GM18870 (cell line): ENCODE measurements around the gene SDCBP2.
"Not testable (repeated sequence)": the region's sequence is repeated elsewhere in the genome, so short reads cannot be mapped to it uniquely, and the experiment has no call there.

ENCODE experiments used
- ATAC-seq: cut with Tn5 transposase; IDR thresholded peaks from one replicate; pipeline ENCODE4 v1.9.1; 2021; ENCODE audit warnings: moderate library complexity; ENCODE audit not compliant: unreplicated experiment

SDCBP2 gene

DNA sequence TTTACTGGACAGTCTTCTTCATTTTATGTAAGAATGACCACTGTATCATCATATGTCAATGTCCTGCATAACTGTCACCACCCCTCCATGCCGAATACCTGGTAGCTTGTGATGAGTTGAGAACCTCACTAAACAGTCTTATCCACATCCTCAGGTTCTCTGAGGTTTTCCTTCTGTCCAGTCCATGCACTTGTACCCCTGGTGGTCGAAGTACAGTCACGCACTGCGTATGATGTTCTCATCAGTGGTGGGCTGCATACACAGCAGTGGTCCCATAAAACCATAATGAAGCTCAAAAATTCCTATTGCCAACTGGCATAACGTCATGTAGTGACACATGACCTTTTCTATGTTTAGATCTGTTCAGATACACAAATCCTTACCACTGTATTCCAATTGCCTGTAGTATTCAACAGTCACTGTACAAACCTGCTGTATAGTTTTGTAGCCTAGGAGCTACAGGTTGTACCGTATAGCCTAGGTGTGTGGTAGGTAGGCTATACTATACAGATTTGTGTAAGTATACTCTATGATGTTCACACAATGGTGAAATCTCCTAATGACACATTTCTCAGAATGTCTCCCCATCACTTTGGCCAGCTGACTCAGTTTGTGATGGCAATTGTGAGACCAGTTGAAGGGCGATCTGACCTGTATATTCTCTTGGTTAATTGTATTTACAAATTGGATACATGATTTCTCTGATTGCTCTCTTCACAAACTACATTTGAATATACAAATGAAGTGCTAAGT is 31.3 kb upstream of the SDCBP2 start:
- no peak for ATAC-seq

DNA sequence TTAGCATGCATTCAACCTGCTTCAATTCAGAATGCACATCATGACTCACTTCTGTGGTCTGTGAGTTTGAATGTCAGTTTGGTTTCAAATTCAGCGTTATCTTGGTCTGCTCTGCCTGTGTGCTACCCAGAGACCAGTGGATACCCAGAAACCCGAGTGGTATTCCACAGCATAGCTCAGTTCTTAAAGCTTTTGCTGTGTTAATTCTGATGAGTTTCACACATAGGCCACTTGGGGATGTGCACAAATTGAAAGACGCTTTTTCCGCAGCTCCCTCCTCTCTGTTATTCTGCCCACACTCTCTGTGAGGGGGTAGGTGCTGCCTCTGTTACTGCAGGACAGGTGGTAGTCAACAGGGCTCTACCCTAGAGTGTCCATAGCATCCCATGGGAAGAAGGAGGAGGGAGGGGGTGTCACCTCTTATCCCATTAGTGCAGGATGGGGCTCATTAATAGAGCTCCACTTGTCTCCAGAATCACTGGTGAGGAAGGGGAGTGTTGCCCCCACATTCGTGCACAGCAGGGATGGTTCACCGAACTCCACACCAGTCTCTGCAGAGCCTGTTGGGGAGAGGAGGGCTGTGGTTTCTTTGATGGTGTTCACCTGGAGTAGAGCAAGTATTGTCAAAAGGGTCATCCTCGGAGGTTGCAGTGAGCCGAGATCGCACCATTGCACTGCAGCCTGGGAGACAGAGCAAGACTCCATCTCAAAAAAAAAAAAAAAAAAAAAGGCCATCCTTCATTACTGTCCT is 29.2 kb upstream of the SDCBP2 start:
- ATAC-seq, result no peak

DNA sequence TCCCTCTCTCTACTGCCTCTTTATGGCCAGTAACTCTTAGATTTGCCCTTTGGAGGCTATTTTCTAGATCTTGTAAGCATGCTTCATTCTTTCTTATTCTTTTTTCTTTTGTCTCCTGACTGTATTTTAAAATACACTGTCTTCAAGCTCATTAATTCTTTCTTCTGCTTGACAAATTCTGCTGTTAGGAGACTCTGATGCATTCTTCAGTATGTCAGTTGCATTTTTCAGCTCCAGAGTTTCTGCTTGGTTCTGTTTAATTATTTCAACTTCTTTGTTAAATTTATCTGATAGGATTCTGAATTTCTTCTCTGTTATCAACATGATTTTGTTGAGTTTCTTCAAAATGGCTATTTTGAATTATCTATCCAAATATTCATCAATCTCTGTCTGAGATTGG is 25.0 kb upstream of the SDCBP2 start:
- no peak for ATAC-seq

- no peak for ATAC-seq
Measured at GRCh38 chr20:1346315-1346969, 17.5 kb upstream of the SDCBP2 start.

DNA sequence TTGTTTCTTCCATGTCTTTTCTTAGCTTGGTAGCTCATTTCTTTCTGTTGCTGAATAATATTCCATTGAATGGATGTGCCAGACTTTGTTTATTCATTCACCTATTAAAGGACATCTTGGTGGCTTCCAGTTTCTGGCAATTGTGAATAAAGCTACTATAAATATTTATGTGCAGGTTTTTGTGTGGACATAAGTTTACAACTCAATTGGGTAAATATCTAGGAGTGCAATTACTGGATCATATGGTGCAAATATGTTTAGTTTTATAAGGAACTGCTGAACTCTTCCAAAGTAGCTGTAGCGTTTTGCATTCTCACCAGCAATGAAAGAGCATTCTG is 16.8 kb upstream of the SDCBP2 start:
- ATAC-seq, result no peak

- no peak for ATAC-seq
Measured at GRCh38 chr20:1345030-1345755, 16.3 kb upstream of the SDCBP2 start.

DNA sequence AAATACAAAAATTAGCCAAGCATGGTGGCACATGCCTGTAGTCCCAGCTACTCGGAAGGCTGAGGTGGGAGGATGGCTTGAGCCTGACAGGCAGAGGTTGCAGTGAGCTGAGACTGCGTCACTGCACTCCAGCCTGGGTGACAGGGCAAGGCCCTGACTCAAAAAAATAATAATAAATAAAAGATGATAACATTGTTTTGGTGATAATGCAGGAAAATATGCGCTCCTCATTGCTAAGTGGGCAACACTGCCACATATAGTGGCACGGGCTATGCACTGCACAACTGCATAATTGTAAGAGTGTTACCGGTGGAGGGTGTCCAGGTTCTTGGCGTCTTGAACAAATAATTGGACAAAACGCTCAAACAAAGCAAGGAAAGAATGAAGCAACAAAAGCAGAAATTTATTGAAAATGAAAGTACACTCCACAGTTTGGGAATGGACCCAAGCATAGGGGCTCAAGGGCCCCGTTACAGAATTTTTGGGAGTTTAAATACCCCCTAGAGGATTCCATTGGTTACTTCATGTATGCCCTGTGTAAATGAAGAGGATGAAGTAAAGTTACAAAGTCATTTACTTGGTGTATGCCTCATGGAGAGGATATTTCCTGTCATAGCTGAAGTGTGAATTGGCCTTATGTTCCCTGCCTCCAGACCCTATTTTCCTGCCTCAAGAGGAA is 14.6 kb upstream of the SDCBP2 start:
- not testable (repeated sequence) for ATAC-seq

DNA sequence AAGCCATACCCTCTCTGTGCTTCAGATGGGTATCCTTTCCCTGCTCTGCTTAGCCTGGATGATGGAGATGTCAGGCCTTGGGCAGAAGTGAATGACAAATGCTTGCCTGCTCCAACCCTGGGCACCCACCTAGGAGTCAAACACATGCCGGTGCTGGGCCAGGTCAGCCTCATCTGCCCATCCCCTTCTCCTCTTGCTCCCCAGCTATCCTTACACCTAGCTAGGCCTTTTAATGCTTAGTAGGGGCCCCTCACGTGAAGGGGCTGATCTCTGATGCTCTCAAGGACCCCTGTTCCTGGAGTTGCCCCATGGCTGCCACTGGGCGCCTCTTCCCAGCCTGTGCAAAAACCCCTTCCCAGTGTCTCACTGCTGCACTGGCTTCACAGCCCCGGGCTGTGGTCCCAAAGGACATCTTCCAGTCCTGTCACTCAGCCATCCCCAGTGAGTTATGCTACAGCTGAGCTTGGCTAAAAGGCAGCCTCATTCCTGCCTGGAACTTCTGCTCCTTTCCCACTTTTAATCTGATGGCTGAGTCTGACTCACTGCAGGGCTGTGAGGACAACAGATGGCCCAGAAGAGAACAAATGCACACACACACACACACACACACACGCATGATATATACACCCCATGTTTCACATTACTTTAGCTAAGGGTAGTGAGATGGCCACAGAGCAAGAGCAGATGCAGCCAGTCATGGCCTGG is 12.8 kb upstream of the SDCBP2 start:
- no peak for ATAC-seq

DNA sequence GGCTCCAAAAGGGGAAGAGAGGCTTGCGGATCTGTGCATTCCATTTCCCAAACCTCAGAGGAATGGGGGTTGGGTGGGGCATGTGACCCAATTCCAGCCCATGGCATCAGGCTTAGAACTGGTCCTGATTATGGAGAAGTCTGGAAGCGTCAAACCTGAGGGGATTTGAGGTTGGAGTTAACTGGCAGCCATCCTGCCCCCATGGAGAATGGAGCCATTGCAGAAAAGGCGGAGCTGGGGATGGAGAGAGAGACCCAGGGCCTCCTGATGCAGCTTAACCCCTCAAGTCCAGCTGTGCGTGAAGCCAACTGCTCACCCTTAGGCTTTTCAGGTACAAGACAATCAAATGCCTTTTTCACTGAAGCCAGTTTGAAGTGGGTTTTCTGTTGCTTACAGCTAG is 9.9 kb upstream of the SDCBP2 start:
- no peak for ATAC-seq

DNA sequence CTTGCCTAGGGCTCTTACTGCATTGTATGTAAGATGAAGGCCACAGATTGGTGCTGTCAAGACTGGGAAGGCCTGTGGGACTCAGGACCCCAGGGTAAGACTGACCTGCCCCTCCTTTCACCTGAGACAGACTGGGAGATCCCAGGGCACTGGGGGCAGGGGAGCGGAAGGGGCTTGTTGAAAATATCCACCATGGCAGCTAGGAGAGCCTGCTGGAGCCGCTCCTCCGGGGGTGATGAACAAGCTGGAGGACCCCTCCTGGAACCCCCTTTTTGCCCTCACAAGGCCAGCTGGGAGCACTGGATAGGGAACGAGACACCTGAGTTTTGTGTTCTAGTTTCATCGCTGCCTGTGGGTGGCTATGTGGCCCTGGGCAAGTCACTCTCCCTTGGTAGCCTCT is 9.2 kb upstream of the SDCBP2 start:
- no peak for ATAC-seq

DNA sequence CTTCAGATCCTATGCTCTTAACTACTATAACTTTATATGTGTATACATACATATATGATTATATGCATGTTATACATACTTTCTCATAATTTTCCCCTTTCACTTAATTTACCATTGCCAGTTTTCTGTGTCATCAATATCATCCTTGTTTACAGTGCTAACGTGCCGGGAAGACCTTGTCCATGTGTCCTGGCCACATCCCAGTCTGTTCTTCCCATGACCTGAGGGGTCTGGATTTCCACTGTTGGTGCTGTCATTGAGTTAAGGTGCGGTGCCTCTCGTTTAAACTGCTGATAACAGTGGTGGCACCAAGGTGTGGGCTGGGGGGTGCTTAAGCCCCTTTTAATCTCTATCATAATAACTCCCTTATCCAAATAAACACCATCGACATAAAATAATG is 8.5 kb upstream of the SDCBP2 start:
- ATAC-seq, result no peak

DNA sequence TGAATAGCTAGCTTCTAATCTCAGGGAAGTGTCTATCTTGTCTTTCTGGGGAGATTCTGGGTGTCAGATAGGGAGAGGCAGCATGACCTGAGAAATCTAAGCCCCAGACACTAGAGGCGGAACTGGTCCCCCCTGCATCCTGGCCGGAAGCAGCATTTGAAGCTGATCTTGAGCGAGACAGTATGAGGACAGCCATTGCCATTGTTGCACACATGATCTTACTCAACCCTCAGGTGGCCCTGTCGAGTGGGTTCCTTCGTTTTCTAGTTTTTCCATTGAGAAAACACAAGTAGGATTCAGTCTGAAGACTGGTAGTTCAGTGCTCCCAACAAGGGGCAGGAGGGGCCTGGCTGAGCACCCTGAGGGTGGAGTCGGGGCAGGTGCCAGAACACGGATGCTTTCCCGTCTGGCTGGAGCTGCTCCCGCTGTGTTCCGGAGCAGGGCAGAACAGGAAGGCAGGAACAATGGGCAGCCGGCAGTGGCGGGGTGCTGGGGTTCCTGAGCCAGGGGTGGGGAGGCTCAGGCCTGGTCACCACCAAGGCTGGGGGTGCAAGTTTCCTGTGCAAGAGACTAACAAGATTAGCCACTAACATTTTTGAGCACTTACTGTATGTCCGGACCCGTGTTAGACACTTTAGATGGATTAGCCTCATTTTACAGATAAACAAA is 7.9 kb upstream of the SDCBP2 start:
- ATAC-seq, result no peak

DNA sequence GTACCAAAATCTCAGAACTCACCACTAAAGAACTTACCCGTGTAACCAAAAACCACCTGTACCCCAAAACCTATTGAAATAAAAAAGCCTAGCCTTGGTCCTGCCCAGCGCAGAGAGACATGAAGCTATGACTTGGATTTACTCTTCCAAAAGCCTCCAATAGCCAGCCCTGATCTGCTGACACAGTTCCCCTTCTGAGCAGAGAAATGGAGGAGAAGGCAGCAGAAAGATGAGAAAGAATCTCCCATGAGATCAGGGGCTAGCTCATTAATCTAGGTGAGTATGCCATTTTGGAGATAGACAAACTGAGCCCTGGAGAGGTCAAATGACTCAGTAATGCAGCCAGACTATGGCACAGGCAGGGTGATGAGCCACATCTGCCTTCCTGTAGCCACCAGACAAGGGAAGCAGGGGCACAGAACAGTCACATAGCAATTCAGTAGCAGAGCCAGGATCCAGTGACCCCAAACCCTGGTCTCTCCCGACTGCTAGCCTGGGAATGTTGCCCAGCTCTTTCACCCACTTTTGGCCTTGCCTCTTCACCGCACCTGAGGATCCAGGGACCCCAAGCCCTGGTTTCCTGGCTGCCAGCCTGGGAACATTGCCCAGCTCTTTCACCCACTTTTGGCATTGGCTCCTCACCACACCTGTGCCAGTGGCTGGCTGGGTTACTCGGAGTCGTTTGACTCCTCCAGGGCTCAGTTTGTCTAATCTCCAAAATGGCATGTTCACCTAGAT is 7.2 kb upstream of the SDCBP2 start:
- ATAC-seq, result no peak

DNA sequence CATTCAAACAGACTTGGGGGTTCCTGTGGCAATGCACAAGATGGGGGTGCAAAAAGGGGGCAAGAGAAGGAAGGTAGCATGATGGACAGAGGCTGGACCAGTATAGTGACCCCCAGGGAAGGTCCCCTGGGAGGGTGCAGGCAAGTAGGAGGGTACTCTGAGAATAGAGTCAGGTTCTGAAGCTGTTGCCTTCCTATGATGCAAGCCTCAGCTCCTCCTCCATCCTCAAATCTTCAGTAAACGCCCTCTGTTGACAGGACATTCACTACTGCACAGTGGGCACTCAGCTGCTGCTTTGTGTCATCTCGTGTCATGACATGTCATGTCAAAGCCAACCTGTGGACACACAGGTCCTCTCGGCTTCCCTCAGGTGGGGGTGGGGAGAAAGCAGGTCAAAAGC is 5.8 kb upstream of the SDCBP2 start:
- ATAC-seq, result no peak

DNA sequence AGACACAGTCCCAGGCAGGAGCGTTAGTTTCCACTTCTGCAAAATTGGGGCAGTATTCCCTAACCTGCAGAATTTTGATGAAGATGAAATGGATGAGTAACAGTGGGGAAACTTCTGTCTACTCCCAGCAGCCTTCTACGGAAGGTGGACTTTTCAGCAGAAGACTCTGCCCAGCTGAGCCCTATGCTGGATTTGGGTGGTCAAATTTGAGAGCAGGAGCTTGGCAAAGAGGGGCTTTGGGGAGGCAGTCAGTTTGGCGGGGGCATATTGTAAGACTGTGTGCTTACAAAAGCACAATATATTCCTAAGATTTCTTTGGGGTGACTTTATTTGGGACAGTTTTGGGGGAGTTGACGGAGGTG is 5.4 kb upstream of the SDCBP2 start:
- ATAC-seq, result no peak

DNA sequence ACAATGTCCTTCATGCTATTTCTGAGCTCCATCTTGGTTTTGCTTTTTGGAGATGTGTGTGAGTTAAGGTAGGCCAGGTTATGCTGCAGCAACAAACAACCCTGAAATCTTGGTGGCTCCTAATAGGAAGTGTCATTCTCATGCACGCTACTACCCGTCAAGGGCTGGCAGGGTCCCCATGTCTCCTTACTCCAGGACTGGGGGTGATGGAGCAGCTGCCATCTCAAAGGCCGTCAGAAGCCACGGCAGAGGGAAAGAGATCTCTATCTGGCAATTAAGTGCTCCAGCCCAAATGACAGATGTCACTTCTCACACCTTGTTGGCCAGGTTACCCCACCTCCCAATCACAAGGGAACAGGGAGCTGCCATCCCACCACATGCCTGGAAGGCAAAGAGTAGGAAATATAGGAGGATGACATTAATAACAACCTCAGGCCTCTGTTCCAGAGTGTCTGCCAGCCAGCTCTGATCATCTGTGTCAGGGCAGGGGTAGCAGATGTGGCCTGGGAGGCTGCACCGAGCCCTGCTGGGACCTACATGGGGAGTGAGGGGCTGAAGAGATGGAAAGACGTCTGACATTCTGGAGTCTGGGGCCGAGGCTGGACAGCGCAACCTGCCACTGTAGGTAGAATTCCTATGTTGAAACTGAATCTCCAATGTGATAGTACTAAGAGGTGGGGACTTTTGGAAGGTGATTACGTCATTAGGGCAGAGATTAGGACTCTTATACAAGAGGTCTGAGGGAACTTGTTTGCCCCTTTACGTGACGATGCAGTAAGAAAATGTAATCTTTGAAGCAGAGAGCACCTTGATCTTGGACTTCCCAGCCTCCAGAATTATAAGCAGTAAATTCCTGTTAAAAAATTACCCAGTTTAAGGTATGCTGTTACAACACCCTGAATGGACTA is 4.8 kb upstream of the SDCBP2 start:
- ATAC-seq, result no peak

DNA sequence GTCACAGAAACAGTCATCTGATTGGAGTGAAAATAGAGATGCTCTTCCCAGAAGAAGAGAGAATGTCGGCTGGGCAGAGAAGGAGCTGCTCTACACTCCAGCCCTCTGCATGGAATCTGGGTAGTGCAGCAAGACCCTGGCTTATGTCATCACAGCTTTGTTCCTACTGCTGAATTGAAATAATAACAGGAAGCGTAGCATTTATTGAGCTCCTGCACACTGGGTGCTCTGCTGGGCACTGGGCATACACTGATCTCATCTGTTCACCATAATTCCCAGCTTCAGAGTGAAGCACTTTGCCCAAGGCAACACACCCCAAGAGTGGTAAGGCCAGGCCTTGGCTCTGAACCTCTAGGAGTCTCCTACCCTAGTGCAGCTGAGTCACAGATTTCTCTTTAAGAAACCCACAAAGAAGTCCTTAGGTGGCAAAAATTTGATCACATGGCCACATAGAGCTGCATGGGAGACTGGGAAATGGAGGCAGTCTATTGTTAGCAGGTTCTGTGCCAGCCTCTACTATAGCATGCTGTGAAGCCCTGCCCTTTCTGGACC is 3.9 kb upstream of the SDCBP2 start:
- no peak for ATAC-seq
